SK-N-SH treated with all-trans-retinoic acid at 6 μM for 48 hours (cell line): ENCODE data around the gene APBA2.

Experiments used
- ATAC-seq: fragments of 200-7000 bp; cut with Tn5 transposase; 3 replicates; pipeline ENCODE4 v1.9.1; 2020; ENCODE audit warnings: mild to moderate bottlenecking, moderate library complexity
- ARNTL ChIP-seq: fragments of 450-650 bp; formaldehyde crosslinking; IDR thresholded peaks from 2 replicates; pipeline ENCODE4 v1.5.0; 2020; ENCODE audit warnings: low read depth, mild to moderate bottlenecking, moderate library complexity, borderline replicate concordance
- CREB5 ChIP-seq: fragments of 250-450 bp; sonication (Bioruptor Pico); IDR thresholded peaks from 2 replicates; pipeline ENCODE4 v1.5.1; 2020; ENCODE audit warnings: low read depth, mild to moderate bottlenecking, moderate library complexity
- CSDC2 ChIP-seq: fragments of 250-450 bp; sonication (Bioruptor Pico); IDR thresholded peaks from 2 replicates; pipeline ENCODE4 v1.5.0; 2020; ENCODE audit warnings: mild to moderate bottlenecking, moderate library complexity
- CSRNP3 ChIP-seq: fragments of 250-450 bp; sonication (Bioruptor Pico); IDR thresholded peaks from 2 replicates; pipeline ENCODE4 v1.5.1; 2021; ENCODE audit warnings: mild to moderate bottlenecking, moderate library complexity
- ESRRG ChIP-seq: fragments of 250-450 bp; sonication (Bioruptor Pico); IDR thresholded peaks from 2 replicates; pipeline ENCODE4 v1.6.1; 2021; ENCODE audit warnings: mild to moderate bottlenecking
- GLIS3 ChIP-seq: fragments of 250-450 bp; sonication (Bioruptor Pico); IDR thresholded peaks from 2 replicates; pipeline ENCODE4 v1.5.0; 2020; ENCODE audit warnings: mild to moderate bottlenecking, moderate library complexity
- ISL1 ChIP-seq: fragments of 250-450 bp; sonication (Bioruptor Pico); IDR thresholded peaks from 2 replicates; pipeline ENCODE4 v2.1.2; 2022; ENCODE audit warnings: mild to moderate bottlenecking, moderate library complexity
- OSR1 ChIP-seq: fragments of 250-450 bp; sonication (Bioruptor Pico); IDR thresholded peaks from 2 replicates; pipeline ENCODE4 v1.8.0; 2022; ENCODE audit warnings: moderate library complexity, mild to moderate bottlenecking, inconsistent platforms
- PATZ1 ChIP-seq: fragments of 250-450 bp; sonication (Bioruptor Pico); IDR thresholded peaks from 2 replicates; pipeline ENCODE4 v1.8.0; 2020; ENCODE audit warnings: mild to moderate bottlenecking, moderate library complexity, borderline replicate concordance
- PPARA ChIP-seq: fragments of 250-450 bp; sonication (Bioruptor Pico); IDR thresholded peaks from 2 replicates; pipeline ENCODE4 v1.5.0; 2020; ENCODE audit warnings: mild to moderate bottlenecking, borderline replicate concordance
- RARB ChIP-seq: fragments of 250-450 bp; sonication (Bioruptor Pico); IDR thresholded peaks from 2 replicates; pipeline ENCODE4 v1.8.0; 2021; ENCODE audit warnings: mild to moderate bottlenecking, moderate library complexity
- SNAI2 ChIP-seq: fragments of 250-450 bp; sonication (Bioruptor Pico); IDR thresholded peaks from 2 replicates; pipeline ENCODE4 v1.5.0; 2020; ENCODE audit warnings: mild to moderate bottlenecking, moderate library complexity
- TCF4 ChIP-seq: fragments of 250-450 bp; sonication (Bioruptor Pico); IDR thresholded peaks from 2 replicates; pipeline ENCODE4 v1.8.0; 2021; ENCODE audit warnings: mild to moderate bottlenecking, moderate library complexity, borderline replicate concordance
- TOX ChIP-seq: fragments of 250-450 bp; sonication (Bioruptor Pico); IDR thresholded peaks from 2 replicates; pipeline ENCODE4 v1.8.0; 2021; ENCODE audit warnings: mild to moderate bottlenecking, moderate library complexity, borderline replicate concordance
- TSHZ2 ChIP-seq: fragments of 250-450 bp; sonication (Bioruptor Pico); IDR thresholded peaks from 2 replicates; pipeline ENCODE4 v1.5.0; 2020; ENCODE audit warnings: mild to moderate bottlenecking, moderate library complexity
- ZC3H10 ChIP-seq: fragments of 250-450 bp; sonication (Bioruptor Pico); IDR thresholded peaks from 2 replicates; pipeline ENCODE4 v1.5.1; 2021; ENCODE audit warnings: mild to moderate bottlenecking, moderate library complexity
- ZFP3 ChIP-seq: fragments of 250-450 bp; sonication (Bioruptor Pico); IDR thresholded peaks from 2 replicates; pipeline ENCODE4 v1.5.0; 2020; ENCODE audit warnings: mild to moderate bottlenecking, moderate library complexity
- ZFP30 ChIP-seq: fragments of 450-650 bp; formaldehyde crosslinking; IDR thresholded peaks from 2 replicates; pipeline ENCODE4 v1.5.0; 2022; ENCODE audit warnings: mild to moderate bottlenecking, moderate library complexity
- ZNF565 ChIP-seq: fragments of 450-650 bp; formaldehyde crosslinking; conservative IDR thresholded peaks from 2 replicates; pipeline ENCODE4 v1.5.0; 2020; ENCODE audit warnings: low read depth, mild to moderate bottlenecking, moderate library complexity
- ZNF70 ChIP-seq: fragments of 450-650 bp; formaldehyde crosslinking; IDR thresholded peaks from 2 replicates; pipeline ENCODE4 v1.5.0; 2020; ENCODE audit warnings: mild to moderate bottlenecking, moderate library complexity
- ZNF8 ChIP-seq: fragments of 450-650 bp; formaldehyde crosslinking; IDR thresholded peaks from 2 replicates; pipeline ENCODE4 v1.5.0; 2020; ENCODE audit warnings: mild to moderate bottlenecking, moderate library complexity
- TF ChIP-seq, protein P1 (sequence below): fragments of 250-450 bp; sonication (Bioruptor Pico); IDR thresholded peaks from 2 replicates; pipeline ENCODE4 v1.8.0; 2021; ENCODE audit warnings: low read depth, mild to moderate bottlenecking, moderate library complexity, borderline replicate concordance

Gene APBA2

GRCh38 chr15:29103824-29104565 lies 218.2 kb downstream of the APBA2 start:
- no peak for ATAC-seq
- TF ChIP-seq ZFP3 (CRISPR knock-in tag) (no peak), TOX (CRISPR knock-in tag) (no peak), ZNF8 (CRISPR knock-in tag) (no peak), OSR1 (CRISPR knock-in tag) (no peak), CSRNP3 (CRISPR knock-in tag) (no peak), SNAI2 (no peak), ZNF70 (CRISPR knock-in tag) (no peak), ZC3H10 (CRISPR knock-in tag) (no peak)

DNA sequence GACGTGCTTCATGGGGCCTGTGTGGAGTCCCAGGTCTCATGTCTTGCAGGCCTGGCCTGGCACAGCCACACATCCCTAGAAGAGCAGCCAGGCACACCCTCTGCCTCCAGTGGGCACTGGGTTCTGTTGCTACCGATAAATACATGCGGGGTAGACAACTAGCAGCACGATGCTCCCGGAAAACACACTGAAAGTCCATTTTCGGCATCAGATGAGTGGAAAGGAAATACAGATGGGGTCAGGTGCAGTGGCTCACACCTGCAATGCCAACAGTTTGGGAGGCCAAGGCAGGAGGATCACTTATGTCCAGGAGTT lies 218.7 kb downstream of the APBA2 start:
- no peak for TF ChIP-seq ZFP3 (CRISPR knock-in tag)
- TF ChIP-seq TCF4 (CRISPR knock-in tag) = no peak
- no peak for TF ChIP-seq ZNF565 (CRISPR knock-in tag)
- no peak for TF ChIP-seq ESRRG (CRISPR knock-in tag)
- no peak for TF ChIP-seq PATZ1 (CRISPR knock-in tag)
- no peak for TF ChIP-seq ZNF8 (CRISPR knock-in tag)
- no peak for TF ChIP-seq CREB5
- TF ChIP-seq ISL1 (CRISPR knock-in tag) = no peak
- no peak for TF ChIP-seq PPARA (CRISPR knock-in tag)
- no peak for TF ChIP-seq ZNF70 (CRISPR knock-in tag)
- ATAC-seq = no peak

- ATAC-seq = no peak
- TF ChIP-seq TOX (CRISPR knock-in tag) = no peak
- no peak for TF ChIP-seq PATZ1 (CRISPR knock-in tag)
- TF ChIP-seq ARNTL (CRISPR knock-in tag) = no peak
- no peak for TF ChIP-seq TSHZ2 (CRISPR knock-in tag)
- no peak for TF ChIP-seq TCF4 (CRISPR knock-in tag)
- TF ChIP-seq OSR1 (CRISPR knock-in tag) = no peak
- no peak for TF ChIP-seq GLIS3 (CRISPR knock-in tag)
- TF ChIP-seq, protein P1, sequence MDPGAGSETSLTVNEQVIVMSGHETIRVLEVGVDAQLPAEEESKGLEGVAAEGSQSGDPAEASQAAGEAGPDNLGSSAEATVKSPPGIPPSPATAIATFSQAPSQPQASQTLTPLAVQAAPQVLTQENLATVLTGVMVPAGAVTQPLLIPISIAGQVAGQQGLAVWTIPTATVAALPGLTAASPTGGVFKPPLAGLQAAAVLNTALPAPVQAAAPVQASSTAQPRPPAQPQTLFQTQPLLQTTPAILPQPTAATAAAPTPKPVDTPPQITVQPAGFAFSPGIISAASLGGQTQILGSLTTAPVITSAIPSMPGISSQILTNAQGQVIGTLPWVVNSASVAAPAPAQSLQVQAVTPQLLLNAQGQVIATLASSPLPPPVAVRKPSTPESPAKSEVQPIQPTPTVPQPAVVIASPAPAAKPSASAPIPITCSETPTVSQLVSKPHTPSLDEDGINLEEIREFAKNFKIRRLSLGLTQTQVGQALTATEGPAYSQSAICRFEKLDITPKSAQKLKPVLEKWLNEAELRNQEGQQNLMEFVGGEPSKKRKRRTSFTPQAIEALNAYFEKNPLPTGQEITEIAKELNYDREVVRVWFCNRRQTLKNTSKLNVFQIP (CRISPR knock-in tag) = no peak
- TF ChIP-seq RARB (CRISPR knock-in tag) = no peak
- TF ChIP-seq CSDC2 (CRISPR knock-in tag) = no peak
- no peak for TF ChIP-seq ZFP30 (CRISPR knock-in tag)
- no peak for TF ChIP-seq SNAI2
- TF ChIP-seq ZNF565 (CRISPR knock-in tag) = no peak
- TF ChIP-seq ZNF8 (CRISPR knock-in tag) = no peak
- TF ChIP-seq ESRRG (CRISPR knock-in tag) = no peak
- TF ChIP-seq CSRNP3 (CRISPR knock-in tag) = no peak
- TF ChIP-seq PPARA (CRISPR knock-in tag) = no peak
These were observed 219.5 kb downstream of the APBA2 start for GRCh38 chr15:29105151-29105854.
